SK-N-SH (cell line): ENCODE results near the gene ATP2B2. TPM values are rescaled to one million over a fixed set of nuclear protein-coding genes. Genes with fewer than 3 reads are reported as not detected.

Experiments used
- CTCF ChIA-PET: fragments of 300-600, 350-600 bp; formaldehyde crosslinking; extraction: SDS; loops from one replicate; lab custom pipeline; 2021; lab: Yijun Ruan, JAX
- POLR2A ChIA-PET: fragments of 350-600 bp; sonication (Branson Sonifier 250); formaldehyde crosslinking; extraction: SDS; loops from one replicate; lab custom pipeline; 2020; ENCODE audit warnings: antibody characterized with exemption, inconsistent platforms; lab: Yijun Ruan, JAX
- DNase-seq: peaks from one replicate; pipeline ENCODE4 v3.0.0; 2012
- H2AFZ ChIP-seq: fragments of 200-600 bp; sonication (generic); 2 replicates; pipeline ENCODE4 v1.8.1; 2016; ENCODE audit warnings: antibody characterized with exemption, mild to moderate bottlenecking, low read depth
- H3F3A ChIP-seq: fragments of 200-600 bp; sonication (generic); replicated peaks from 2 replicates; pipeline ENCODE3; 2016; ENCODE audit warnings: antibody characterized with exemption, mild to moderate bottlenecking; ENCODE audit not compliant: insufficient read depth
- H3K27ac ChIP-seq, 2 experiments: fragments of 200-500 bp in 1 of 2; fragments of 200-600 bp in 1 of 2; sonication (Bioruptor generic) in 1 of 2; sonication (generic), shearing (Covaris generic) in 1 of 2; 2 replicates each; pipeline versions ENCODE4 v1.5.1 to v1.6.1; 2014 to 2016; ENCODE audit warnings: low read depth in 2 of 2, inconsistent platforms in 1 of 2, low read length in 1 of 2, mild to moderate bottlenecking in 1 of 2, mixed read lengths in 1 of 2
- H3K27me3 ChIP-seq: fragments of 200-600 bp; sonication (generic), shearing (Covaris generic); 2 replicates; pipeline ENCODE4 v1.6.1; 2016; ENCODE audit warnings: mixed run types; ENCODE audit not compliant: insufficient read depth
- H3K36me3 ChIP-seq, 2 experiments: fragments of 200-500 bp in 1 of 2; fragments of 200-600 bp in 1 of 2; sonication (Bioruptor generic) in 1 of 2; sonication (generic) in 1 of 2; replicated peaks in 1 of 2; 2 replicates each; pipeline versions ENCODE3 to v1.5.1; 2014 to 2016; ENCODE audit warnings: low read length in 1 of 2, mild to moderate bottlenecking in 1 of 2; ENCODE audit not compliant: insufficient read depth in 2 of 2, control insufficient read depth in 1 of 2
- H3K4me1 ChIP-seq, 2 experiments: fragments of 200-500 bp in 1 of 2; fragments of 200-600 bp in 1 of 2; sonication (Bioruptor generic) in 1 of 2; sonication (generic), shearing (Covaris generic) in 1 of 2; 2 replicates each; pipeline versions ENCODE4 v1.5.1 to v1.6.1; 2014 to 2016; ENCODE audit warnings: low read depth in 1 of 2, low read length in 1 of 2, mixed run types in 1 of 2; ENCODE audit not compliant: insufficient read depth in 2 of 2, control insufficient read depth in 1 of 2
- H3K4me2 ChIP-seq: fragments of 200-600 bp; sonication (generic), shearing (Covaris generic); 2 replicates; pipeline ENCODE4 v1.6.1; 2017; ENCODE audit warnings: mixed run types
- H3K4me3 ChIP-seq, 2 experiments: fragments of 200-500 bp in 1 of 2; fragments of 200-600 bp in 1 of 2; sonication (Bioruptor generic) in 1 of 2; sonication (generic), shearing (Covaris generic) in 1 of 2; 2 replicates each; pipeline versions ENCODE4 v1.5.1 to v1.8.1; 2014 to 2016; ENCODE audit warnings: low read depth in 2 of 2, inconsistent platforms in 1 of 2, low read length in 1 of 2, mild to moderate bottlenecking in 1 of 2, mixed read lengths in 1 of 2, moderate library complexity in 1 of 2
- H3K79me2 ChIP-seq: fragments of 200-600 bp; sonication (generic); 2 replicates; pipeline ENCODE4 v1.8.1; 2017; ENCODE audit warnings: mild to moderate bottlenecking; ENCODE audit not compliant: insufficient read depth
- H3K9ac ChIP-seq: fragments of 200-600 bp; sonication (generic); 2 replicates; pipeline ENCODE4 v1.6.1; 2017; ENCODE audit warnings: mixed run types
- H3K9me2 ChIP-seq: fragments of 200-600 bp; sonication (generic); 2 replicates; pipeline ENCODE4 v1.6.1; 2017; ENCODE audit warnings: mixed run types
- H3K9me3 ChIP-seq: fragments of 200-600 bp; sonication (generic); 2 replicates; pipeline ENCODE4 v1.6.1; 2017; ENCODE audit warnings: mixed run types, mild to moderate bottlenecking, moderate library complexity
- H4K20me1 ChIP-seq: fragments of 200-600 bp; sonication (generic); 2 replicates; pipeline ENCODE4 v1.6.1; 2017; ENCODE audit warnings: mild to moderate bottlenecking, mixed run types; ENCODE audit not compliant: insufficient read depth
- CTCF ChIP-seq: fragments of 200-600 bp; sonication (generic); IDR thresholded peaks from 2 replicates; pipeline ENCODE4 v1.6.1; 2017; ENCODE audit warnings: antibody characterized with exemption, mild to moderate bottlenecking, moderate library complexity
- EZH2phosphoT487 ChIP-seq: fragments of 200-600 bp; sonication (generic); IDR thresholded peaks from 2 replicates; pipeline ENCODE4 v1.6.1; 2017; ENCODE audit warnings: low read depth, mixed run types, mild to moderate bottlenecking, antibody characterized with exemption, moderate library complexity, borderline replicate concordance
- FOSL2 ChIP-seq: IDR thresholded peaks from 2 replicates; pipeline ENCODE4 v1.4.0; 2012; ENCODE audit warnings: low read depth, mild to moderate bottlenecking, moderate library complexity, borderline replicate concordance
- IRF3 ChIP-seq: fragments of 150-350 bp; IDR thresholded peaks from 2 replicates; pipeline ENCODE4 v1.6.1; 2016; ENCODE audit warnings: mild to moderate bottlenecking, low read depth, low read length
- JUND ChIP-seq: IDR thresholded peaks from 2 replicates; pipeline ENCODE4 v1.4.0; 2012
- MEF2A ChIP-seq: IDR thresholded peaks from 2 replicates; pipeline ENCODE4 v1.4.0; 2012; ENCODE audit warnings: low read depth, borderline replicate concordance
- PBX3 ChIP-seq: IDR thresholded peaks from 2 replicates; pipeline ENCODE4; 2012
- RAD21 ChIP-seq: IDR thresholded peaks from 2 replicates; pipeline ENCODE4 v1.6.1; 2012; ENCODE audit warnings: mild to moderate bottlenecking, low read length
- REST ChIP-seq: IDR thresholded peaks from 2 replicates; pipeline ENCODE4 v1.6.1; 2012; ENCODE audit warnings: mild to moderate bottlenecking, low read depth, low read length, moderate library complexity
- TAF1 ChIP-seq: IDR thresholded peaks from 2 replicates; pipeline ENCODE4 v1.6.1; 2012; ENCODE audit warnings: low read depth, mild to moderate bottlenecking, low read length, moderate library complexity, borderline replicate concordance
- TCF12 ChIP-seq: IDR thresholded peaks from 2 replicates; pipeline ENCODE4 v1.4.0; 2012
- USF2 ChIP-seq: fragments of 150-350 bp; IDR thresholded peaks from 2 replicates; pipeline ENCODE4 v1.6.1; 2017; ENCODE audit warnings: antibody characterized with exemption, low read length, low read depth, borderline replicate concordance
- WGBS: methylation state at CpG from one replicate; pipeline ENCODE4 v1.1.6; 2017; ENCODE audit warnings: low lambda C conversion rate; 5-methylcytosine and 5-hydroxymethylcytosine counted together
- polyA plus RNA-seq, 3 experiments: library from polyadenylated mRNA; depleted of rRNA; stranded (reverse); fragments of >200 nt; gene quantifications; 2 replicates each; pipeline ENCODE4 v1.2.3, GENCODE V29; 2012

The ATP2B2 gene
- polyA plus RNA-seq, 1 of the 3 experiments (the other 2 are of a cell fraction): 0.15 TPM

GRCh38 chr3:10489746-10490483 is 15.5 kb downstream of the ATP2B2 start:
- H3K36me3 ChIP-seq: no peaks in the 10 kb centered on the region
- ChIA-PET CTCF (interaction anchor here (0.6 to 1.0 kb wide), 2 partner anchors 249 to 501 kb away, joined by 3 read pairs; no protein-coding TSS in a partner anchor), POLR2A (no interaction called here)
- H3F3A ChIP-seq: no peaks in the 10 kb centered on the region
- H3K4me3 ChIP-seq: no peak overlapping the region
- H2AFZ ChIP-seq: no peak overlapping the region
- TF ChIP-seq CTCF (no peak), FOSL2 (no peak), IRF3 (no peak), TAF1 (no peak), TCF12 (no peak), REST (no peak), USF2 (no peak), MEF2A (no peak), RAD21 (no peak), EZH2phosphoT487 (no peak), PBX3 (no peak), JUND (no peak)
- no peak overlapping the region for H3K9ac ChIP-seq
- no peaks in the 10 kb centered on the region for H3K27me3 ChIP-seq
- WGBS: 63% methylated on average over 10 of the region's 10 CpGs
- H3K4me2 ChIP-seq: no peak overlapping the region
- H3K9me3 ChIP-seq: no peaks in the 10 kb centered on the region
- no peaks in the 10 kb centered on the region for H3K9me2 ChIP-seq
- no peaks in the 10 kb centered on the region for H3K79me2 ChIP-seq
- DNase-seq: no peak
- H3K27ac ChIP-seq: no peak overlapping the region
- peaks cover 0 to under 1% of the 10 kb centered on the region in 2 experiments; a peak in 1 of 4 replicates for H3K4me1 ChIP-seq
- no peaks in the 10 kb centered on the region for H4K20me1 ChIP-seq
